GM11168 (cell line): Measurements from ENCODE around the gene CPM.
"Not testable (repeated sequence)": the region's sequence is repeated elsewhere in the genome, so short reads cannot be mapped to it uniquely, and the experiment has no call there.

Experiments
- in situ Hi-C: fragments of 300-500 bp; cut with MboI; formaldehyde crosslinking; loops from one replicate; pipeline ENCODE4 v1.12.0; 2022; ENCODE audit warnings: low sequenced_read_pairs; ENCODE audit not compliant: unreplicated experiment

CPM gene

GRCh38 chr12:68882251-68882964 lies 50.6 kb downstream of the CPM start:
- in situ Hi-C loops: no loop called here

GRCh38 chr12:68880660-68881325 lies 52.2 kb downstream of the CPM start:
- in situ Hi-C loops: no loop called here

GRCh38 chr12:68878846-68879245 lies 54.1 kb downstream of the CPM start:
- in situ Hi-C loops: no loop called here

GRCh38 chr12:68878283-68878682 lies 54.7 kb downstream of the CPM start:
- in situ Hi-C loops: no loop called here

- in situ Hi-C loops: no loop called here
Measured at GRCh38 chr12:68877583-68877982, 55.4 kb downstream of the CPM start.

- in situ Hi-C loops: no loop called here
Measured at GRCh38 chr12:68876461-68876860, 56.5 kb downstream of the CPM start.

GRCh38 chr12:68873316-68873715 lies 59.7 kb downstream of the CPM start:
- in situ Hi-C loops: no loop called here

- in situ Hi-C loops: no loop called here
Measured at GRCh38 chr12:68871921-68872320, 61.0 kb downstream of the CPM start.

GRCh38 chr12:68871396-68871795 lies 61.6 kb downstream of the CPM start:
- in situ Hi-C loops: no loop called here

GRCh38 chr12:68870443-68870842 lies 62.5 kb downstream of the CPM start:
- in situ Hi-C loops: no loop called here

- in situ Hi-C loops: no loop called here
Measured at GRCh38 chr12:68870011-68870410, 63.0 kb downstream of the CPM start.

- in situ Hi-C loops: no loop called here
Measured at GRCh38 chr12:68868043-68868790, 64.8 kb downstream of the CPM start.

- in situ Hi-C loops: no loop called here
Measured at GRCh38 chr12:68867606-68868005, 65.4 kb downstream of the CPM start.

- in situ Hi-C loops: no loop called here
Measured at GRCh38 chr12:68866950-68867349, 66.0 kb downstream of the CPM start.

GRCh38 chr12:68865399-68866164 lies 67.4 kb downstream of the CPM start:
- in situ Hi-C loops: no loop called here

- in situ Hi-C loops: no loop called here
Measured at GRCh38 chr12:68864604-68865003, 68.4 kb downstream of the CPM start.

GRCh38 chr12:68863886-68864454 lies 69.0 kb downstream of the CPM start:
- in situ Hi-C loops: not testable (repeated sequence)

- in situ Hi-C loops: no loop called here
Measured at GRCh38 chr12:68863109-68863770, 69.7 kb downstream of the CPM start.

- in situ Hi-C loops: no loop called here
Measured at GRCh38 chr12:68861890-68862289, 71.1 kb downstream of the CPM start.

- in situ Hi-C loops: loop anchor here (5.0 kb wide), 1 partner anchor 216 kb away; no protein-coding TSS in a partner anchor
Measured at GRCh38 chr12:68856510-68856909, 76.5 kb downstream of the CPM start.
